ENCODE measurements around the gene IFNL3. TPM values are rescaled to one million over a fixed set of nuclear protein-coding genes. Genes with fewer than 3 reads are reported as not detected.

IFNL3 gene
- total and polyA plus RNA-seq, 9 of the 15 experiments (the other 6 are each of a cell fraction or from before 2014, with no cell fraction given) = not detected

- no peak for TF ChIP-seq U2AF1 (optimal IDR thresholded peaks at IDR 0.05; ENCODE audit: low read depth, low read length)
Measured at GRCh38 chr19:39236527-39236926, 8.3 kb downstream of the IFNL3 start (continued).

GRCh38 chr19:39232708-39233107 is 12.1 kb downstream of the IFNL3 start:
- POLR2A ChIA-PET = interaction anchor here (0.6 kb wide), 1 partner anchor 18 kb away, joined by 3 read pairs; no protein-coding TSS in a partner anchor
- BruUV-seq (replicated peaks) = no TSS peak
- intact Hi-C loops (cut with micrococcal nuclease) = no loop called here
- TF ChIP-seq PHB (CRISPR knock-in tag; IDR thresholded peaks at IDR 0.05) (no peak), STAG1 (CRISPR knock-in tag; IDR thresholded peaks at IDR 0.05; ENCODE audit: borderline replicate concordance) (no peak), MYNN (IDR thresholded peaks at IDR 0.05) (no peak), MYNN (CRISPR knock-in tag; IDR thresholded peaks at IDR 0.05) (no peak), POLR2B (IDR thresholded peaks at IDR 0.05; ENCODE audit: low read depth, partially characterized antibody) (no peak), ZNF274 (IDR thresholded peaks at IDR 0.05; ENCODE audit: borderline replicate concordance, low read depth, low read length) (no peak), NCOR1 (IDR thresholded peaks at IDR 0.05) (no peak), ZNF143 (CRISPR knock-in tag; IDR thresholded peaks at IDR 0.05) (no peak), MYC (IDR thresholded peaks at IDR 0.05; ENCODE audit: low read depth, low read length) (no peak), MYC (CRISPR knock-in tag; IDR thresholded peaks at IDR 0.05; ENCODE audit: borderline replicate concordance, low read depth) (no peak), SAFB2 (IDR thresholded peaks at IDR 0.05; ENCODE audit: borderline replicate concordance, low read depth, low read length, severe bottlenecking) (no peak), UBTF (IDR thresholded peaks at IDR 0.05; ENCODE audit: borderline replicate concordance in 1 of 2, low read depth in 2 of 2, low read length in 2 of 2) (no peak), BDP1 (IDR thresholded peaks at IDR 0.05; ENCODE audit: insufficient read depth, insufficient read length) (no peak), KLF10 (CRISPR knock-in tag; IDR thresholded peaks at IDR 0.05) (no peak), ZBTB43 (CRISPR knock-in tag; IDR thresholded peaks at IDR 0.05) (no peak), DEAF1 (CRISPR knock-in tag; IDR thresholded peaks at IDR 0.05) (no peak), HNRNPL (IDR thresholded peaks at IDR 0.05; ENCODE audit: low read depth, low read length) (no peak), ZNF589 (CRISPR knock-in tag; IDR thresholded peaks at IDR 0.05; ENCODE audit: low read depth) (no peak)

More at GRCh38 chr19:39232708-39233107, 12.1 kb downstream of the IFNL3 start:
- WGBS (ENCODE audit: insufficient coverage, low coverage, missing lambda C conversion rate) = 3% methylated on average over 5 of the region's 5 CpGs
- H3K4me3 ChIP-seq = no peak overlapping the region
- H3K27ac ChIP-seq (ENCODE audit: extremely low read depth, low read depth, low read length) = no peak overlapping the region
- H4K20me1 ChIP-seq (replicated peaks; ENCODE audit: control insufficient read depth, insufficient read depth, low read length) = no peaks in the 10 kb centered on the region
- H2AFZ ChIP-seq (ENCODE audit: low read depth, low read length) = no peak overlapping the region
- no peaks in the 10 kb centered on the region for H3K36me3 ChIP-seq (ENCODE audit: control insufficient read depth, insufficient read depth, low read length)
- H3K4me2 ChIP-seq (ENCODE audit: insufficient read depth, low read length) = no peak overlapping the region
- in situ Hi-C loops (cut with MboI) = no loop called here
- DNase-seq (ENCODE audit: extremely low read depth in 1 of 4, low spot score in 3 of 4) (no peak), ATAC-seq (no peak), FAIRE-seq (no peak)
- CTCF ChIA-PET (ENCODE audit: low intra/inter-chr PET ratio) = no interaction called here
- no peaks in the 10 kb centered on the region for H3K9me1 ChIP-seq (ENCODE audit: control insufficient read depth, insufficient read depth, low read length)
- H3K9me3 ChIP-seq (replicated peaks; ENCODE audit: control insufficient read depth, insufficient read depth, low read depth, low read length) = no peaks in the 10 kb centered on the region
- H3K27me3 ChIP-seq (ENCODE audit: control insufficient read depth in 2 of 2, insufficient read depth in 2 of 2, low read length in 2 of 2) = peaks cover 0 to 10% of the 10 kb centered on the region in 2 experiments; a peak in 2 of 5 replicates
- H3K9ac ChIP-seq (ENCODE audit: insufficient read depth in 1 of 2, low read depth in 2 of 2, low read length in 2 of 2) = no peak overlapping the region
- H3K79me2 ChIP-seq (ENCODE audit: control insufficient read depth, insufficient read depth, low read length) = no peaks in the 10 kb centered on the region
- H3K4me1 ChIP-seq (replicated peaks in 1 of 2; ENCODE audit: control insufficient read depth in 2 of 2, insufficient read depth in 2 of 2, low read length in 2 of 2) = peaks cover 0 to 3% of the 10 kb centered on the region in 2 experiments; a peak in 3 of 5 replicates
